HL-60/S4 treated with retinoic acid at 250 ng/mL for 4 days and 3 days (cell line): ENCODE data around the gene P3H2.
"Not testable (repeated sequence)": the region's sequence is repeated elsewhere in the genome, so short reads cannot be mapped to it uniquely, and the experiment has no call there.

ENCODE experiments used
- in situ Hi-C: fragments of 300-500 bp; cut with MboI; formaldehyde crosslinking; loops from 2 replicates; pipeline ENCODE4 v1.7.0; 2022; ENCODE audit warnings: low sequenced_read_pairs

The P3H2 gene, protein sequence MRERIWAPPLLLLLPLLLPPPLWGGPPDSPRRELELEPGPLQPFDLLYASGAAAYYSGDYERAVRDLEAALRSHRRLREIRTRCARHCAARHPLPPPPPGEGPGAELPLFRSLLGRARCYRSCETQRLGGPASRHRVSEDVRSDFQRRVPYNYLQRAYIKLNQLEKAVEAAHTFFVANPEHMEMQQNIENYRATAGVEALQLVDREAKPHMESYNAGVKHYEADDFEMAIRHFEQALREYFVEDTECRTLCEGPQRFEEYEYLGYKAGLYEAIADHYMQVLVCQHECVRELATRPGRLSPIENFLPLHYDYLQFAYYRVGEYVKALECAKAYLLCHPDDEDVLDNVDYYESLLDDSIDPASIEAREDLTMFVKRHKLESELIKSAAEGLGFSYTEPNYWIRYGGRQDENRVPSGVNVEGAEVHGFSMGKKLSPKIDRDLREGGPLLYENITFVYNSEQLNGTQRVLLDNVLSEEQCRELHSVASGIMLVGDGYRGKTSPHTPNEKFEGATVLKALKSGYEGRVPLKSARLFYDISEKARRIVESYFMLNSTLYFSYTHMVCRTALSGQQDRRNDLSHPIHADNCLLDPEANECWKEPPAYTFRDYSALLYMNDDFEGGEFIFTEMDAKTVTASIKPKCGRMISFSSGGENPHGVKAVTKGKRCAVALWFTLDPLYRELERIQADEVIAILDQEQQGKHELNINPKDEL

GRCh38 chr3:190120269-190121060 is at the start of gene P3H2:
Gene P3H2, minus strand, starts transcription at chr3:190120897. Its CDS starts 166 bp downstream, at chr3:190120731.
- in situ Hi-C loops, result no loop called here

GRCh38 chr3:190169877-190170276 is 49.2 kb upstream of the P3H2 start:
- in situ Hi-C loops, result no loop called here

- in situ Hi-C loops, result no loop called here
These were observed 48.5 kb upstream of the P3H2 start for GRCh38 chr3:190169243-190169642.

DNA sequence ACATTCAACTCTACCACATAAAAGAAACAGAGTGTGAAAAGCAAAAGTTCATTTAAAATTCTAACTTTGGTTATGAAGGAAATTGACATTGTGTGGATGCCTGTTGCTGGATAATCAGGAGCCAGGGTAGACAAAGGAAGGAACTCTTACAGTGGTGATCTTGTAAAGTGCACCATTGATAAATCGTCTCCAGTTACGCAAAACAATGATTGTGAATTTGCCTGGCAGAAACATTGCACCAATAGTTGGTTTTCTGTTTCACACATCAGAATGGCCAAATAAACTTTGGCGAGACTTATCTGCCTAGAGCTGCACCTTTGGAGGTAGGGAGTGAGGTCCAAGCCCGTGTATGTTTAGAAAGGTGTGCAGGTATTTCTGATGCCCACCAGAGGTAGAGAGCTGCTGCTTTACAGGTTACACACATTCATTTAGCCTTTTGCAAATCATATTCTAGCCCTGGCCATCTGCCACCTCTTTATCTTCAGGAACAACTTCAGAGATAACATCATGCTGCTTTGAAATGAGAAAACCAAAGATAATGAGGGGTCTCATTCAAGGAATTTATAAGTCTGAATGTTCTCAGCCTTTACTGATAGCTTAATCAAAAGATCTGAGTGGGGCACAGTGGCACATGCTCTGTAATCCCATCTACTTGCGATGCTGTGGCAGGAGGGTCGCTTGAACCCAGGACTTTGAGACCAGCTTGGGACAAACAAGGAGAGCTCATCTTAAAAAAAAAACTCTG is 47.4 kb upstream of the P3H2 start:
- in situ Hi-C loops, result no loop called here

DNA sequence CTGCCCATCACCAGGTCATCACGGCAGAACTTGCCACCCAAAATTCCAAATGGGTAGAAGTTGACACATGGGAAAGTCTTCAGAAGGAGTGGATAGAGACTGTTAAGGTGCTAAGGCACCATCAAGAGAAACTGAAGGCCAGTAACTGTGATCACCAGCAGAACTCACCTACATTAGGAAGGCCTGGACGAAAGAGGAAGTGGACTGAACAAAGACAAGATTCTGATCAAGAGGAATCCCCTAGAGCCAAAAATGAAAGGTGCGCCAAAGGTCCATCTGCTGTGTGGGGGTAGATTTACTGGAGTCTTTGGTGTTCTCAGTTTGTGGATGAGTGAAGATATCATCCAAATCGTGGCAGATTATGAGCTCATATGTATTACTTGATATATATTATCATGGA is 46.3 kb upstream of the P3H2 start:
- in situ Hi-C loops, result no loop called here

GRCh38 chr3:190165253-190165652 is 44.6 kb upstream of the P3H2 start:
- in situ Hi-C loops, result no loop called here

DNA sequence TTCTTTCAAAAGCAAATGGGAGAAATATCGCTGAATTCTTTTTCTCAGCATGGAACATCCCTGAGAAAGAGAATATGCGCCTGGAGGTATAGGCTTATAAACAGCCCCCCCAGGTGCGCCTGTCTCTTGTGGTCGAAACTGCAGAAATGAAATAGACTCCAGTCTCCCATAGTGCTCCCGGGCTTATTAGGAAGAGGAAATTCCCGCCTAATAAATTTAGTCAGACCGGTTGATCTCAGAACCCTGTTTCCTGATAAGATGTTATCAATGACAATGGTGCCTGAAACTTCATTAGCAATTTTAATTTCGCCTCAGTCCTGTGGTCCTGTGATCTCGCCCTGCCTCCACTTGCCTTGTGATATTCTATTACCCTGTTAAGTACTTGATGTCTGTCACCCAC is 41.3 kb upstream of the P3H2 start:
- in situ Hi-C loops, result not testable (repeated sequence)

- in situ Hi-C loops, result no loop called here
These were observed 39.3 kb upstream of the P3H2 start for GRCh38 chr3:190159902-190160435.

DNA sequence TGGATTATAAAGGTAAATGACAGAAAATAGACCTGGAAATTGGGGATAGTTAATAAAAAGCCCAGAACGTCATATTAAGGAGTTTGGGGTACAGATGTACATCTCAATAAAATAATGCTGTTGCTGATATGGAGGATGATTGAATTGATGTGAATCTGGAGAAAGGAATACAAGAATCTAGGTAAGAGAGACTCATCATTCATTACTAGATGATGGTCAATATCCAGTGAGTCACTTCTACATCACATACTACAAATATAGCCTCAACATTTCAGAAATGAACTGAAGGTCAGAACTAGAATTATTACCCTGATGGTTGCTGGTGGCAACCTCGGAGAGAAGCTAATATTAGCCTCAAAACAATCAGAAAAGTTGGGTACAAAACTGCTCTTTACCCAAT is 37.6 kb upstream of the P3H2 start:
- in situ Hi-C loops, result no loop called here

- in situ Hi-C loops, result no loop called here
These were observed 35.1 kb upstream of the P3H2 start for GRCh38 chr3:190155752-190156151.

GRCh38 chr3:190150681-190151080 is 30.0 kb upstream of the P3H2 start:
- in situ Hi-C loops, result no loop called here

DNA sequence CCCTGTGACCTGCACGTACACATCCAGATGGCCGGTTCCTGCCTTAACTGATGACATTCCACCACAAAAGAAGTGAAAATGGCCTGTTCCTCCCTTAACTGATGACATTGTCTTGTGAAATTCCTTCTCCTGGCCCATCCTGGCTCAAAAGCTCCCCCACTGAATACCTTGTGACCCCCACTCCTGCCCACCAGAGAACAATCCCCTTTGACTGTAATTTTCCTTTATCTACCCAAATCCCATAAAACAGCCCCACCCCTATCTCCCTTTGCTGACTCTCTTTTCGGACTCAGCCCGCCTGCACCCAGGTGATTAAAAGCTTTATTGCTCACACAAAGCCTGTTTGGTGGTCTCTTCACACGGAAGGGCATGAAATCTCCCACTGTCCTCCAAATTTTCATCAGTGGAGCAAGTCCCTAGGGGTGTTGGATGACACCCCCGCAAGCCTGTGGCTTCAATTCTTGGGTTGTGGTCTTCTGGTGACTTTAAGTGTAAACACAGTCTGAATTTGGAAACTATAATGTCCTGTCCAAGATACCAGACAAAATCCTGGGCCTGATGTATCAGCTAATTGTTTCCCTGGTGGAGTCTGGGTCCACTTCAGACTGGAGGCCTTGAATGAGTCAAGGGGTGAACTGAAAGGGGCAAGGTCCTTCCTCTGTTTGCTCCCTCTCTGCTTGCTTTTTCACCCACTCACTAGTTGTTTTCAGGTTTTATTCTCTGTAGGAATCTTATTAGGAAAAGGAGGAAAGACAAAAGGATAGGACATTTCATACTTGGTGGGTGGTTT is 29.3 kb upstream of the P3H2 start:
- in situ Hi-C loops, result not testable (repeated sequence)

GRCh38 chr3:190144793-190145192 is 24.1 kb upstream of the P3H2 start:
- in situ Hi-C loops, result not testable (repeated sequence)

DNA sequence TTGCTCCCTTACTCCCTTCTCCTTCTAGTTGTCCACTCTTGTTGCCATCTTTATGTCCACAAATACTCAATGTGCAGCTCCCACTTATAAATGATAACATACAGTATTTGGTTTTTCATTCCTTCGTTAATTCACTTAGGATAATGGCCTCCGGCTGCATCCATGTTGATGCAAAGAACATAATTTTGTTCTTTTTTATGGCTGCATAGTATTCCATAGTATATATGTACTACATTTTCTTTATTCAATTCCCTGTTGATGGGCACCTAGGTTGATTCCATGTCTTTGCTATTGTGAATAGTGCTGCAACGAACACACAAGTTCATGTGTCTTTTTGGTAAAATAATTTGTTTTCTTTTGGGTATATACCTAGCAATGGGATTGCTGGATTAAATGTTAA is 21.3 kb upstream of the P3H2 start:
- in situ Hi-C loops, result no loop called here

DNA sequence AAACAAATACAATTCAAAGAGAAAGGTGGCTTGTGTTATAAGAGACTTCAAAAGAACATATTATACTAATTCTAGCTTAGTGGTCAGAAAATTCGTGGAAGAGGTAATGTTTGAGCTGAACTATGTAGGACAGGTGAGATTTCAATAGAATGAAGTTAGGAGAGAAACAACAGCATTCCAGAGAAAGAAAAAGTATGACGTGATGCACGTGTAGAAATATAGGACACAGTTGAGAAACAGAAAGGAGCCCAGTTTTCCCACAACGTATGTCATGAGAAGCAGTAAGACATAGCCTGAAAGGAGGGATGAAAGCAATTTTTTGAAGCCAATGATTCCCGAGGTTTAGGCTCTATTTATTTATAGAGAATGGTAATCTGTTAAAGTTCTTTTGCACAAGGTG is 18.7 kb upstream of the P3H2 start:
- in situ Hi-C loops, result no loop called here

DNA sequence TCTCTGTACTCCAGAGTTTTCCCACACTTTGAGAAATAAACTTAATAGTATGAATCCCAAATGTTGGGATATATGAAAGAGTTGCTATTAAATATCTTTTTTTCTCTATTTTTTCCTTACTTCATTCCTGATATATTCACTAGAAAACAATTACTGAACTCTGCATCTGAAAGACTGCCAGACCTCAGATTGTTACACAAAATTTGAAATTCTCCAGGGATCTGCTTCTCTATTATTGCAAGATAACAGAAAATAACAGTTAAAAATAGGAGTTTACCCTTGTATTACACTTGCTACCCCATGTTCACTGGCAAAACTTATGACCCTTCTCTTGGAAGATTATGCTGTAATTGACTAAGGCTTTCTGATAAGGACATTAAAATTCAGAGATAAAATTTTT is 11.7 kb upstream of the P3H2 start:
- in situ Hi-C loops, result no loop called here

GRCh38 chr3:190131329-190131728 is 10.6 kb upstream of the P3H2 start:
- in situ Hi-C loops, result no loop called here

- in situ Hi-C loops, result no loop called here
These were observed 10.0 kb upstream of the P3H2 start for GRCh38 chr3:190130696-190131095.

DNA sequence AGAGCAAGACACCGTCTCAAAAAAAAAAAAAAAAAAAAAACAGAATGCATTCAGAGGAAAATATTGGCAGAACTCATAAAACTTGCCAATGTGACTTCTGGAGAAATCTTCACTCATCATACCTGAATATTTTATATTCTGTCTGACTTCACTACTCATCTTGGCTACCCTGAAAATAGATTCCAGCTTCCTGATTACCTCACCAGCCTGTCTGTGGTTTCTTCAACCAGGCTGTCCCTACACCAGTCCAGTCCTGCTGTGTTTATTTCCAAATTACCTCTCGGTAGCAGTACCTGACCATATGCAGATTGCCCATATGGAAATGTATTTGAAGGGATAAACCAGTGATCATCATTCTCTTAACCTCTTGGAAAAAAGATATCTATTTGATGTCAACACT is 9.3 kb upstream of the P3H2 start:
- in situ Hi-C loops, result no loop called here

DNA sequence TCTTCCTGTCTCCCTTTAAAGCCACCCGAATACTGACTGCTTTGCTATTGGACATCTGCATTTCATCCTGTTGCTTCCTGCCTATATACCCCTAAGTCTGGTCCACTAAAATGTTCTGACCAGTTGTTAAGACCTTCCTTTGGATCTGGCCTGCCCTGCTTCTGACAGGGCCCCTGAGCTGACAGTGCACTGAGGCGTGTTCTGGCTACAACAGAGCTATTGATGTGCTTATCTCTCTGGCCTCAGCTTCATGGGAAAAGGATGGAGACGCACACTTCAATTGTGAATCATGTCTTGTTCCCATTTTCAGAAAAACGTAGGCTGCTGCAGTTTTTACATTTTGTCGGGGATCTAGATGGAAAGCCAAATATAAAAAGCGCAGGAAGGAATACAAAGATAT is 7.1 kb upstream of the P3H2 start:
- in situ Hi-C loops, result no loop called here
